H9 (cell line): ENCODE results near the gene HEPHL1. TPM values are rescaled to one million over a fixed set of nuclear protein-coding genes. Genes with fewer than 3 reads are reported as not detected.

ENCODE experiments used
- DNase-seq: peaks from one replicate; pipeline ENCODE4 v3.0.0-alpha.2; 2017
- H2AFZ ChIP-seq: one replicate; pipeline ENCODE4 v1.6.1; 2013; ENCODE audit warnings: mild to moderate bottlenecking, low read length, control low read depth, moderate library complexity
- H2AK5ac ChIP-seq: 2 replicates; pipeline ENCODE4 v1.6.1; 2013; ENCODE audit warnings: low read length, control low read depth, mixed read lengths; ENCODE audit not compliant: insufficient read length
- H2BK120ac ChIP-seq: one replicate; pipeline ENCODE4 v1.6.1; 2013; ENCODE audit warnings: low read depth, mild to moderate bottlenecking, low read length, control low read depth, inconsistent platforms; ENCODE audit not compliant: poor library complexity, severe bottlenecking
- H2BK12ac ChIP-seq: 2 replicates; pipeline ENCODE4 v1.6.1; 2013; ENCODE audit warnings: low read length, control low read depth, mixed read lengths, low read depth; ENCODE audit not compliant: insufficient read length
- H2BK15ac ChIP-seq: 2 replicates; pipeline ENCODE4 v1.6.1; 2013; ENCODE audit warnings: low read depth, low read length, control low read depth
- H2BK20ac ChIP-seq: one replicate; pipeline ENCODE4 v1.6.1; 2013; ENCODE audit warnings: low read depth, mild to moderate bottlenecking, low read length, control low read depth, inconsistent platforms; ENCODE audit not compliant: poor library complexity, severe bottlenecking
- H2BK5ac ChIP-seq: 2 replicates; pipeline ENCODE4 v1.6.1; 2013; ENCODE audit warnings: low read length, control low read depth, mixed read lengths; ENCODE audit not compliant: insufficient read length
- H3K14ac ChIP-seq: 2 replicates; pipeline ENCODE4 v1.6.1; 2013; ENCODE audit warnings: low read length, control low read depth; ENCODE audit not compliant: insufficient read depth
- H3K18ac ChIP-seq: 2 replicates; pipeline ENCODE4 v1.6.1; 2013; ENCODE audit warnings: low read depth, mild to moderate bottlenecking, mixed read lengths, low read length, control low read depth; ENCODE audit not compliant: insufficient read length
- H3K23ac ChIP-seq: 2 replicates; pipeline ENCODE4 v1.6.1; 2013; ENCODE audit warnings: low read length, control low read depth, mixed read lengths, low read depth; ENCODE audit not compliant: insufficient read length
- H3K23me2 ChIP-seq: 2 replicates; pipeline ENCODE4 v1.6.1; 2013; ENCODE audit warnings: low read depth, mild to moderate bottlenecking, mixed read lengths, low read length, control low read depth; ENCODE audit not compliant: insufficient read length, poor library complexity, severe bottlenecking
- H3K27ac ChIP-seq: 2 replicates; pipeline ENCODE4 v1.5.1; 2013; ENCODE audit warnings: low read length, control low read depth, mixed read lengths, low read depth; ENCODE audit not compliant: insufficient read length
- H3K27me3 ChIP-seq: 2 replicates; pipeline ENCODE4 v1.6.1; 2013; ENCODE audit warnings: low read length, control low read depth, inconsistent platforms; ENCODE audit not compliant: insufficient read depth
- H3K4ac ChIP-seq: 2 replicates; pipeline ENCODE4 v1.6.1; 2013; ENCODE audit warnings: low read depth, mild to moderate bottlenecking, control low read depth, inconsistent platforms, low read length, moderate library complexity
- H3K4me1 ChIP-seq: 2 replicates; pipeline ENCODE4 v1.6.1; 2013; ENCODE audit warnings: low read length, control low read depth, inconsistent platforms; ENCODE audit not compliant: insufficient read depth
- H3K4me2 ChIP-seq: 2 replicates; pipeline ENCODE4 v1.6.1; 2013; ENCODE audit warnings: low read length, control low read depth, mixed read lengths; ENCODE audit not compliant: insufficient read length, insufficient read depth
- H3K56ac ChIP-seq: 2 replicates; pipeline ENCODE4 v1.6.1; 2013; ENCODE audit warnings: low read depth, mild to moderate bottlenecking, mixed read lengths, low read length, control low read depth; ENCODE audit not compliant: insufficient read length
- H3K79me1 ChIP-seq: 2 replicates; pipeline ENCODE4 v1.6.1; 2013; ENCODE audit warnings: low read depth, mild to moderate bottlenecking, moderate library complexity, low read length, control low read depth, inconsistent platforms; ENCODE audit not compliant: insufficient read depth, poor library complexity, severe bottlenecking
- H3K79me2 ChIP-seq: 2 replicates; pipeline ENCODE4 v1.6.1; 2013; ENCODE audit warnings: low read length, control low read depth, inconsistent platforms; ENCODE audit not compliant: insufficient read depth
- H3K9ac ChIP-seq: 2 replicates; pipeline ENCODE4 v1.6.1; 2013; ENCODE audit warnings: low read length, control low read depth, mixed read lengths; ENCODE audit not compliant: insufficient read length; ENCODE audit errors: extremely low read depth
- H3K9me3 ChIP-seq: one replicate; pipeline ENCODE4 v1.6.1; 2013; ENCODE audit warnings: low read depth, low read length, inconsistent platforms; ENCODE audit not compliant: control insufficient read depth
- H3T11ph ChIP-seq: one replicate; pipeline ENCODE4 v1.6.1; 2013; ENCODE audit warnings: mild to moderate bottlenecking, low read length, control low read depth, inconsistent platforms
- H4K20me1 ChIP-seq: one replicate; pipeline ENCODE4 v1.6.1; 2013; ENCODE audit not compliant: control insufficient read depth, insufficient read length, insufficient read depth
- H4K5ac ChIP-seq: 2 replicates; pipeline ENCODE4 v1.6.1; 2013; ENCODE audit warnings: low read depth, mild to moderate bottlenecking, mixed read lengths, low read length, control low read depth; ENCODE audit not compliant: insufficient read length
- H4K8ac ChIP-seq: replicated peaks from 2 replicates; pipeline ENCODE4 v1.6.1; 2013; ENCODE audit warnings: low read length, control low read depth, mixed read lengths, low read depth; ENCODE audit not compliant: insufficient read length
- H4K91ac ChIP-seq: 2 replicates; pipeline ENCODE4 v1.6.1; 2013; ENCODE audit warnings: low read depth, mild to moderate bottlenecking, moderate library complexity, mixed read lengths, low read length, control low read depth; ENCODE audit not compliant: insufficient read length
- H3K27ac Mint-ChIP-seq, 3 experiments: 2 replicates in 2 of 3; 3 replicates in 1 of 3; pipeline ENCODE4 v1.8.0; 2020 to 2021; ENCODE audit warnings: mixed read lengths in 3 of 3, mild to moderate bottlenecking in 1 of 3, moderate library complexity in 1 of 3
- H3K27me3 Mint-ChIP-seq: 2 replicates; pipeline ENCODE4 v1.8.0; 2021; ENCODE audit warnings: low read depth, mild to moderate bottlenecking, moderate library complexity, mixed read lengths
- H3K36me3 Mint-ChIP-seq, 3 experiments: 2 replicates in 2 of 3; 3 replicates in 1 of 3; pipeline ENCODE4 v1.8.0; 2020 to 2021; ENCODE audit warnings: low read depth in 3 of 3, mixed read lengths in 3 of 3; ENCODE audit not compliant: insufficient read depth in 1 of 3
- H3K4me1 Mint-ChIP-seq, 2 experiments: 2 replicates each; pipeline ENCODE4 v1.8.0; 2020; ENCODE audit warnings: mixed read lengths in 2 of 2
- H3K4me3 Mint-ChIP-seq, 2 experiments: 2 replicates in 1 of 2; 3 replicates in 1 of 2; pipeline ENCODE4 v1.8.0; 2020 to 2021; ENCODE audit warnings: mild to moderate bottlenecking in 2 of 2, mixed read lengths in 2 of 2, moderate library complexity in 1 of 2
- H3K9me3 Mint-ChIP-seq, 2 experiments: 2 replicates in 1 of 2; 3 replicates in 1 of 2; pipeline ENCODE4 v1.8.0; 2020; ENCODE audit warnings: mild to moderate bottlenecking in 2 of 2, mixed read lengths in 2 of 2, moderate library complexity in 1 of 2
- CTCF ChIP-seq: fragments of 200-600 bp; sonication (generic); conservative IDR thresholded peaks from 3 replicates; pipeline ENCODE4 v1.8.0; 2021; ENCODE audit warnings: antibody characterized with exemption, mild to moderate bottlenecking
- WGBS: extraction: QIAGEN DNeasy Blood & Tissue Kit; methylation state at CpG from one replicate; pipeline ENCODE4 v1.1.7; 2013; ENCODE audit warnings: missing lambda C conversion rate, low lambda C conversion rate, mixed read lengths; ENCODE audit not compliant: insufficient read length; ENCODE audit errors: extremely low coverage; 5-methylcytosine and 5-hydroxymethylcytosine counted together
- total RNA-seq: library from RNA; stranded (reverse); gene quantifications from 2 replicates; pipeline ENCODE4 v1.2.1, GENCODE V29; 2021

HEPHL1 gene
- total RNA-seq, 1 experiment from 2014 or later = not detected

GRCh38 chr11:94120946-94121345 is 99.8 kb downstream of the HEPHL1 start:
- no peak overlapping the region for H3K23ac ChIP-seq
- no peaks in the 10 kb centered on the region for H3K9me3 ChIP-seq
- H4K8ac ChIP-seq = no peak overlapping the region
- no peaks in the 10 kb centered on the region for H3K27me3 ChIP-seq
- no peak for DNase-seq
- H4K5ac ChIP-seq = no peak overlapping the region
- no peak overlapping the region for H2BK12ac ChIP-seq
- Mint-ChIP-seq H3K4me3 (peak overlapping the region in 1 of 2 experiments; percentile 31; a peak in 1 of 5 replicates), H3K36me3 (peaks cover 21 to 46% (median 34%) of the 10 kb centered on the region in 3 experiments), H3K4me1 (peaks cover 44% of the 10 kb centered on the region in 2 experiments), H3K27me3 (peaks cover 30% of the 10 kb centered on the region), H3K9me3 (peaks cover 14 to 33% of the 10 kb centered on the region in 2 experiments; a peak in 4 of 5 replicates), H3K27ac (peak overlapping the region in 2 of 3 experiments; percentile 1 to 95; a peak in 4 of 7 replicates)
- no peak overlapping the region for H2BK20ac ChIP-seq
- H3K9ac ChIP-seq = no peak overlapping the region
- no peak overlapping the region for H3K27ac ChIP-seq
- no peaks in the 10 kb centered on the region for H3K79me1 ChIP-seq
- H3T11ph ChIP-seq = no peak overlapping the region
- H3K14ac ChIP-seq = peak overlapping the region; percentile 47; the same call in 1 of the 2 replicates
- TF ChIP-seq CTCF = no peak
- H3K56ac ChIP-seq = no peak overlapping the region
- H4K20me1 ChIP-seq = no peaks in the 10 kb centered on the region
- peaks cover 5% of the 10 kb centered on the region; the same call in 1 of the 2 replicates for H3K4me1 ChIP-seq
- no peaks in the 10 kb centered on the region for H3K23me2 ChIP-seq
- H4K91ac ChIP-seq = no peak overlapping the region
- no peak overlapping the region for H3K18ac ChIP-seq
- H2BK15ac ChIP-seq = no peak overlapping the region
- no peak overlapping the region for H3K4me2 ChIP-seq
- H2BK5ac ChIP-seq = no peak overlapping the region
- no peak overlapping the region for H2BK120ac ChIP-seq
- H3K4ac ChIP-seq = no peak overlapping the region
- H2AFZ ChIP-seq = no peak overlapping the region
- H3K79me2 ChIP-seq = no peaks in the 10 kb centered on the region
- H2AK5ac ChIP-seq = no peak overlapping the region
- no CpG with 5 or more reads among the region's 6 CpGs for WGBS
